Stimulated activated effector memory CD8-positive, alpha-beta T cell treated with anti-CD3 and anti-CD28 coated beads, Interleukin-12 subunit alpha, Interleukin-12 subunit beta, amount 100 ng/mL, for 72 hours (primary cell): ENCODE results near the gene TCAP.
A peak's percentile ranks its signal among the peaks of the same experiment; 100 is the strongest.

ENCODE experiments used
- ATAC-seq: fragments of 150-1000 bp; cut with Tn5 transposase; 2 replicates; pipeline ENCODE4 v1.10.0; 2021
- DNase-seq, 2 donors: peaks; one replicate each; pipeline ENCODE4 v3.0.0; 2021 to 2022; ENCODE audit warnings: low spot score in 2 of 2
- H3K27ac Mint-ChIP-seq: one replicate; pipeline ENCODE4 v1.8.0; 2022; ENCODE audit warnings: mild to moderate bottlenecking, mixed read lengths
- H3K36me3 Mint-ChIP-seq: one replicate; pipeline ENCODE4 v1.8.0; 2022; ENCODE audit warnings: mild to moderate bottlenecking, mixed read lengths
- H3K4me1 Mint-ChIP-seq: one replicate; pipeline ENCODE4 v1.8.0; 2022; ENCODE audit warnings: mixed read lengths
- H3K4me3 Mint-ChIP-seq: one replicate; pipeline ENCODE4 v1.8.0; 2022; ENCODE audit warnings: mild to moderate bottlenecking, mixed read lengths
- H3K9me3 Mint-ChIP-seq: one replicate; pipeline ENCODE4 v1.8.0; 2022; ENCODE audit warnings: mixed read lengths

The TCAP gene, protein sequence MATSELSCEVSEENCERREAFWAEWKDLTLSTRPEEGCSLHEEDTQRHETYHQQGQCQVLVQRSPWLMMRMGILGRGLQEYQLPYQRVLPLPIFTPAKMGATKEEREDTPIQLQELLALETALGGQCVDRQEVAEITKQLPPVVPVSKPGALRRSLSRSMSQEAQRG

GRCh38 chr17:39664581-39665561 lies at the start of gene TCAP:
TCAP (plus strand) TSS chr17:39665349; CDS start chr17:39665360, 11 bp downstream.
- Mint-ChIP-seq H3K36me3 (peaks cover 28% of the 10 kb centered on the region), H3K4me3 (peak within 1 kb of the TSS; percentile 69), H3K4me1 (peaks cover 17% of the 10 kb centered on the region), H3K9me3 (no peaks in the 10 kb centered on the region), H3K27ac (peak within 1 kb of the TSS; percentile 48)
- ATAC-seq (no peak), DNase-seq (no peak)

DNA sequence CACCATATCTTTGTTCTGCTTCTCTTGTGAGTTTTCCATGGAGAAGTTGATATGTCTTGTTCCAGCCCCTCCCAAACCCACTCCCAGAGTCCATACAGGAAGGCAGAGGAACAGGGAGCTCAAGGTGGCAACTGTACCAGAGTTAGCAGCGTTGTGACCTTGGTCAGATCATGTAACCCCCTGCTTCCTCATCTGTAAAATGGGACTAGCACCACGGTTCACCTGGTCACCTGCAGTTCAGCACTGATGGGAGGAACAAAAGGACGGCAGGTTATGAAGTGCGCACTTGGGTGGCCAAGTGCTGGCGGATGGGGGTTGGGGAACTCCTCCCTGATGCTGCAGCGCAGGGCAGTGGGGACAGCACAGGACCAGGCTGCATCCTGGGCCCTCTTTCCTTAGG lies 49.7 kb upstream of the TCAP start:
- Mint-ChIP-seq H3K27ac (no peak overlapping the region), H3K36me3 (no peaks in the 10 kb centered on the region), H3K4me1 (peaks cover 6% of the 10 kb centered on the region), H3K4me3 (no peak overlapping the region), H3K9me3 (no peaks in the 10 kb centered on the region)
- no peak for DNase-seq
- ATAC-seq: no peak

GRCh38 chr17:39617100-39617445 lies 48.1 kb upstream of the TCAP start:
- Mint-ChIP-seq H3K4me3 (peak overlapping the region; percentile 73), H3K9me3 (no peaks in the 10 kb centered on the region), H3K27ac (no peak overlapping the region), H3K4me1 (peaks cover 16% of the 10 kb centered on the region), H3K36me3 (no peaks in the 10 kb centered on the region)
- ATAC-seq (no peak), DNase-seq (no peak)

- Mint-ChIP-seq H3K4me3 (peak overlapping the region; percentile 73), H3K36me3 (no peaks in the 10 kb centered on the region), H3K9me3 (no peaks in the 10 kb centered on the region), H3K4me1 (peaks cover 22% of the 10 kb centered on the region), H3K27ac (no peak overlapping the region)
- DNase-seq: peak in 1 of 2 donors; percentile 34
- no peak for ATAC-seq
Observed at GRCh38 chr17:39617446-39618245, 47.5 kb upstream of the TCAP start.

- ATAC-seq (no peak), DNase-seq (no peak)
- H3K36me3 Mint-ChIP-seq: no peaks in the 10 kb centered on the region
- H3K27ac Mint-ChIP-seq: no peak overlapping the region
- H3K9me3 Mint-ChIP-seq: no peaks in the 10 kb centered on the region
- peaks cover 29% of the 10 kb centered on the region for H3K4me1 Mint-ChIP-seq
- peak overlapping the region; percentile 73 for H3K4me3 Mint-ChIP-seq
Observed at GRCh38 chr17:39618246-39618913, 46.8 kb upstream of the TCAP start.

GRCh38 chr17:39618956-39619785 lies 46.0 kb upstream of the TCAP start:
- H3K27ac Mint-ChIP-seq: no peak overlapping the region
- no peaks in the 10 kb centered on the region for H3K9me3 Mint-ChIP-seq
- peaks cover 32% of the 10 kb centered on the region for H3K4me1 Mint-ChIP-seq
- no peak overlapping the region for H3K4me3 Mint-ChIP-seq
- H3K36me3 Mint-ChIP-seq: no peaks in the 10 kb centered on the region
- no peak for ATAC-seq
- no peak for DNase-seq

- peaks cover 3% of the 10 kb centered on the region for H3K36me3 Mint-ChIP-seq
- DNase-seq (no peak), ATAC-seq (no peak)
- no peak overlapping the region for H3K4me3 Mint-ChIP-seq
- no peaks in the 10 kb centered on the region for H3K9me3 Mint-ChIP-seq
- H3K4me1 Mint-ChIP-seq: peaks cover 32% of the 10 kb centered on the region
- no peak overlapping the region for H3K27ac Mint-ChIP-seq
Observed at GRCh38 chr17:39619786-39620101, 45.4 kb upstream of the TCAP start.

DNA sequence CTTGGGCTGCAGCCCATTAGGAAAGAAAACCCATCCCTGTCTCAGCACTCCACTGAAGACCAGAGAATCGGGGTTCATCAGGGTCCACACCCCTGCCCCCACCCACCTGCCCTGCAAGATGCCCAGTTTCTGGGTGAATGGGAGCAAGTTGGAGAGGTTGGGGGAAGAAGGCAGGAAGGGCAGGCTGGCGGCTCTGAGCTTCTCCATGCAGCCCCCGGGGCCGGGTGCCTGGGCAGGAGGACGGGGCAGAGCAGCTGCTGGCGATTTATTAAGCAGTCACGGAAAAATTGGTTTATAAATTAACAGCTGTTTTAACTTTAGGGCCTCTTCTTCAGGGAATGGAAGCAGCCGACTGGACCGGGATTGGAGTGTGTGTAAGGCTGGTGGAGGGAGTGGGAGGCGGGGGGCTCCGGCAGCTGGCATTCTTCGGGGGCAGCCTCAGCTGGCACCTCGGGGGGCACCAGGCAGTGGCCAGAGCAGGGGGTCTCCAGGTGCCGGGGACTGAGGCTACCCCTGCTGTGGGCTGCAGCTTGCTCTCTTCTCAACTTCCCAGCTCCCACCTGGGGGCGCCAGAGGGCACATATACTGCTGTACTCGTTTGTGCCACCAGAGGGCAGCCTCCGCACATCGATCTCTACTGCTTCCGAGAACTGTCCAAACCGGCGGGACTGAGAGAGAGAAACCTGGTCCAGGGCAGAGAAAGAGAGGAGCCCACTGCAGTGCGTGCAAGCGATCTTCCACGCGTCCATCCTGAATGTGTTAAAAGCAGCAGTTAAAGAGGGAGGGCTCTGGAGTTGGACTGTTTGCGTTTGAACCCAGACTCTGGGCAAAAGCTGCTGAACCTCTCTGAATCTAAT lies 43.4 kb upstream of the TCAP start:
- peak; percentile 64 for ATAC-seq
- peaks cover 10% of the 10 kb centered on the region for H3K36me3 Mint-ChIP-seq
- H3K9me3 Mint-ChIP-seq: no peaks in the 10 kb centered on the region
- H3K4me1 Mint-ChIP-seq: peaks cover 41% of the 10 kb centered on the region
- DNase-seq: peak; percentile 96 to 99
- peak overlapping the region; percentile 99 for H3K27ac Mint-ChIP-seq
- H3K4me3 Mint-ChIP-seq: peak overlapping the region; percentile 83

DNA sequence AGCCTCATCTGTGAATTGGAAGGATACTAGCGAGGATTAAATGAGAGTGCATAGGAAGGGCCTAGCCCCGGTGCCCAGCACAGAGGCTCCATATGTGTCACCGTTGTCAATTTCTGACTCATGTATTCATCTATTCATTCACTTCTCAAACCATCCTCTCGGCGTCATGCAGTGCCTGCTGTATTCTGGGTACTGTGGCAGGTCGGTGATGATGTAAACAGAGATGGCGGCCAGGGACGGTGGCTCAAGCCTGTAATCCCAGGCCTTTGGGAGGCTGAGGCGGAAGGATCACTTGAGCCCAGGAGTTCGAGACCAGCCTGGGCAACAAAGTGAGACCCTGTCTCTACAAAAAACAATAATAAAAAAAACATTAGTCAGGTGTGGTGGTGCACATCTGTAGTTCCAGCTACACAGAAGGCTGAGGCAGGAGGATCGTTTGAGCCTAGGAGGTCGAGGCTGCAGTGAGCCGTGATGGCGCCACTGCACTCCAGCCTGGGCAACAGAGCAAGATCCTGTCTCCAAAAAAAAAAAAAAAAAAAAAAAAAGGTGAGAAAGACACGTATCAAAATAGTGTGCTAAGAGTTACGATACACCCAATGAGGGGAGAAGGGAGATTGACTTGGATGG lies 42.7 kb upstream of the TCAP start:
- Mint-ChIP-seq H3K4me3 (peak overlapping the region; percentile 83), H3K27ac (peak overlapping the region; percentile 99), H3K4me1 (peaks cover 41% of the 10 kb centered on the region), H3K36me3 (peaks cover 10% of the 10 kb centered on the region), H3K9me3 (no peaks in the 10 kb centered on the region)
- ATAC-seq (peak; percentile 98), DNase-seq (peak; percentile 41 to 86)

DNA sequence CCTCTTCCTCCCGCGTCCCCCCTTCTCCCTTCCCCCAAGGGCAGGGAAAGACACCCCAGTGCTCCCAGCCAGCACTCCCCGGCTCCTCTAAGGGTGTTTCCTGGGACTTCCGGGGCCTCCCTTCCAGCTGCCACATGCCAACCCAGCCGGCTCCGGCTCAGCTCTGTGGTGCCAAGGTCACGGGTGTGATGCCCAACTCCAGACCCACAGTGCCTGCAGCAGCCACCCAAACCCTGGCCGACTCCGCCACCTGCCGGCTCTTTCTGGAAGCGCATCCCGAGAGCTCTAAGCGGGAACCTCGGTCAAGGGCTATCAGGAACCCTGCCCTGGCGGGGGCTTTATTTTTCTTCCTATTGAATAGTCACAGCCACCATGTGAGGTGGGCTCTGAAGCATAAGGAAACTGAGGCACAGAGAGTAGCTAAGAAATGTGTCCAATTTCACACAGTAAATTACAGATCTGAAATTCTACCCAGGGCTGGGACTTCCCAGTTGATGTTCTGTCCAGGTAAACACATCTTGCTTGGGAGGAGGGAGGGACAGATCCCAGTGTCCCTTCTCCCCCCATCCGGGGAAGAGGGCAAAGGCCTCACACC lies 41.7 kb upstream of the TCAP start:
- peak overlapping the region; percentile 82 for H3K27ac Mint-ChIP-seq
- H3K4me3 Mint-ChIP-seq: peak overlapping the region; percentile 83
- no peaks in the 10 kb centered on the region for H3K9me3 Mint-ChIP-seq

DNA sequence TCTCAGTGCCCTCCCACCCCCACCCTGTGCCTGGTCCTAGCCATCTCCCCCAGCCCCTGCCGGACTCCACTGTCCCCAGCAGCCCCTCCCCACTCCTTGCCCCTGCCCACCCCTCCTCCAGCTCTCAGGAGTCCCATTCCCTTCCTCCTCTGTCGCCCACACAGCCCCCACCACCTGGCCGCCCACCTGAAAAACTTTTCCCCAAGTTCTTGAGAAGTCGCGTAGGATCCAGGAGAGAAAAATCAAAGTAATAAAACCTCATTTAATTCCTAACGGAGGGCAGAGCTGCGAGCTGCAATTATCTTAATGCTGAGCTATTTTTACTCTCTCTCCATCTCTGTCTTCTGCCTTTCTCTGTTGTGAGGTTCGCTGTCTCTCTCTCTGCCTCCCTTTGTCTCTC lies 40.8 kb upstream of the TCAP start:
- Mint-ChIP-seq H3K4me3 (no peak overlapping the region), H3K4me1 (peaks cover 35% of the 10 kb centered on the region), H3K9me3 (no peaks in the 10 kb centered on the region), H3K36me3 (peaks cover 10% of the 10 kb centered on the region), H3K27ac (no peak overlapping the region)
- ATAC-seq: no peak
- DNase-seq: no peak

More for the DNA sequence above, 41.7 kb upstream of the TCAP start:
- H3K36me3 Mint-ChIP-seq: peaks cover 10% of the 10 kb centered on the region
- DNase-seq: peak; percentile 93 to 98
- ATAC-seq: peak; percentile 44
- peaks cover 37% of the 10 kb centered on the region for H3K4me1 Mint-ChIP-seq

DNA sequence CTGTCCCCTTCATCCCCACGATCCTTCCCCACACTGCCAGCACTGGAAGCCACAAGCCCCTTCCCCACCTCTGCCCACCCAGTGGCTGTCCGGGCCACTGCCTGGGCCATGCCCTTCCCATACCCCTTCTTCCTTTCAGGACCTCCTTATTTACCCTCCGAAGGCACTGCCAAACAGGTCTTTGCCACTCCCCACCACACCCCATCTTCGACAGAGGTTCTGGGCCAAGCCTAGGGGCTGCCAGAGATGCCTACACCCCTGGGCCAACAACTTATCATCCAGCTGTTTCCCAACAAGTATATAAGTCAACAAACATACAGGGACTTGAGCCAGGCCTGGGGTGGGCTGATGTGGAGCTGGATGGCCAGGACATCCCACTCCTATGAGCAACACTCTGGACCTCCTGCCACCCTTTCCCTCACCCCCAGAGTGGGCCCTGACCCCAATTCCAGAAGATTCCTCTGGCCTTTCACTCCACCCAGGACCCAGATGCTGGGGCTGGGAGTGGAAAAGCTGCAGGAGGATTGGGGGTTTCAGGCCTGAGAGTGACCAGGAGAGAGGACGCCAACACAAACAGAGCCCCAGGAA lies 39.9 kb upstream of the TCAP start:
- no peak for DNase-seq
- Mint-ChIP-seq H3K4me3 (no peak overlapping the region), H3K4me1 (peaks cover 35% of the 10 kb centered on the region), H3K9me3 (no peaks in the 10 kb centered on the region), H3K36me3 (peaks cover 10% of the 10 kb centered on the region), H3K27ac (peak overlapping the region; percentile 27)
- ATAC-seq: no peak
